Erythroblast (primary cell): ENCODE results near the gene SLC22A16.

Experiments used
- DNase-seq, 2 experiments: peaks; one replicate each; lab custom pipeline; 2025; lab: John Stamatoyannopoulos, UW
- GATA1 ChIP-seq: IDR thresholded peaks from 2 replicates; pipeline ENCODE4 v1.6.1; 2011; ENCODE audit warnings: low read depth, mild to moderate bottlenecking, control low read depth, low read length, moderate library complexity
- POLR2A ChIP-seq: IDR thresholded peaks from 2 replicates; pipeline ENCODE4 v1.6.1; 2011; ENCODE audit warnings: mild to moderate bottlenecking, low read length

The SLC22A16 gene

GRCh38 chr6:110418594-110418993 is 57.8 kb downstream of the SLC22A16 start:
- TF ChIP-seq POLR2A (no peak), GATA1 (no peak)
- no peak for DNase-seq

GRCh38 chr6:110415086-110415916 is 61.1 kb downstream of the SLC22A16 start, which contains the start of gene DDO:
TSS of gene DDO (minus strand) at chr6:110415575. CDS start at chr6:110413462, 2,113 bp downstream.
- TF ChIP-seq GATA1 (no peak), POLR2A (peak; percentile 29)
- DNase-seq = peak in 1 of 2 experiments; percentile 4

GRCh38 chr6:110414669-110415068 is 61.7 kb downstream of the SLC22A16 start:
- TF ChIP-seq POLR2A = no peak
- no peak for TF ChIP-seq GATA1
- no peak for DNase-seq

- TF ChIP-seq GATA1 (no peak), POLR2A (no peak)
Measured at GRCh38 chr6:110412360-110412759, 64.1 kb downstream of the SLC22A16 start.

GRCh38 chr6:110410511-110410910 is 65.9 kb downstream of the SLC22A16 start:
- TF ChIP-seq GATA1 (no peak), POLR2A (no peak)
- DNase-seq = no peak

More at GRCh38 chr6:110412360-110412759, 64.1 kb downstream of the SLC22A16 start:
- no peak for DNase-seq

- TF ChIP-seq GATA1 = no peak
- no peak for TF ChIP-seq POLR2A
- no peak for DNase-seq
Measured at GRCh38 chr6:110409794-110410193, 66.6 kb downstream of the SLC22A16 start.

DNA sequence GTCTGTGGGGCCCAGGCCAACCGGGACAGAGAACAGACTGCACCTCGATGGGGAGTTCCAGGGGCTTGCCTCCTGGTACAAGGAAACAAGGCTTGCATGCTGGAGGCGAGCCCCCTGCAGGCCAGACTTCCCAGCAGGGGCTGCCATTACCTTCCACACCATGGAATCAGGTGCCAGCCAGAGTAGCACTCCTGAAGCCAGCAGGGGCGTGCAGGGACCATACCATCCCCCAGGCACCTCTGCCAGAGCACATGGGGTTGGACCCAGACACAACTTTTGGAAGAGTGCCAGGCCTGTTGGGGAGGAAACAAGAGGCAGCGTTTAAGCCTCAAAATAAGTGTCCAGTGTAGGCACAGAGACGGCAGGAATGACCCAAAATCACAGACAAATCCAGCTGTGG is 67.5 kb downstream of the SLC22A16 start:
- DNase-seq = no peak
- TF ChIP-seq GATA1 (no peak), POLR2A (no peak)

DNA sequence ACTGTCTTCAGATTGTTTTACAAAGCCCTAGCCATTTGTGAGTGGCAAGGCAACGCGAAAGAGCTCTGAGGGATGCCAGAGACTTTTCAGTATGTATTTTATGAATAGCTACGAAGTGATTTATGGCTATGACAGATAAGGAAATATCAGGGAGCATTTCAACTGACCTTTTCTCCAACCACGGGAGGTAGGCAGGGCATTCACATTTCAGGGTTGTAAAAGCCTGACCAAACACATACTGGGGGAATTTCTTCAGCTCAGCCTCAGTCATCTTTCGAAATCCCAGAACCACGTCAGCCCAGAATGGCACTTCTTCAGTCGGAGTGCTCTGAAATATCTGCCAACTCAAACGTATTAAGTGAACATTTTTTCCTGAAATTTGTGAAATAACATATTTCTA is 71.8 kb downstream of the SLC22A16 start:
- DNase-seq = no peak
- TF ChIP-seq POLR2A (no peak), GATA1 (no peak)

DNA sequence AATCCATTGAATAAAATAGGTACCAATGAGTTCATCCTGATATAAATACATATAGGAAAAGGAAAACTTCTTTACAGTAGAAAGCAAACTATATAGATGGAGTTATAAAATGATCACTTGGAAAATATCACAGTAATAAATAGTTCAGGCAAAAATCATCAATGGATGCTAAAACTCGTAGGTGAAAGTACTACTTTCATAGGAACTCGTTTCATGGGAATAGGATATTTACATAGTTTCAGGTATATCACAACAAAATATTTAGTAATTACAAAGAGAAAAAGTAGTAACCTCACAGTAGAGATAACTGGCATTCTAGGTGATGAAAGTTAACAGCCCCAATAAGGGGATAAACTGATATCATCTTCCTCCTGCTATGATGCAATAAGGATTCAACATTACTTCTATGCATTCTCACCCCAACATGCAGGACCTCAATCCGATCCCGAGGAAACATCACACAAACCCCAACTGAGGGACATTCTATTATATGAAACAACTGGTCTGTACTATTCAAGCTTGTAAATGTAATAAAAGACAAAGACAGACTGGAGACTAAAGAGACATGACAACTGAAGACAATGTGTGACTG is 74.7 kb downstream of the SLC22A16 start:
- no peak for DNase-seq
- TF ChIP-seq GATA1 (no peak), POLR2A (no peak)

DNA sequence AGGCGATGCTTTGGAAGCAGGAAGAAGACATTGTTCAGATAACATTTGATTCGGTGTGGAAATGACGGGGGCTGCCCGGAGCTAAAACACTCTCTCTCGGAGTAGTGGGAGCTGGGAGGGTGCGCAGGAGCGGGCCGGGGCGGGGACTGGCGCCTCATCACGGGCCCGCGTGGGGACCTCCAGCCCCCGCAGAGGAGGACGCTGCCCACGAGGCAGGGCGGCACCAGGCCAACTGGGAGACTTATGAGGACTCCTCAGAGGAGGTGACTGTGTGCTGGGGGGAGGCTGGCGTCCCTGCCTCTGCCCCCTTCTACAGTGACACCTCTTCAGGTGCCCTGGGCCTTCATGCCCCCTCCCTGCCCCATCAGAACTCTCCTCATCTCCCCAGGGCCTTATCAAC is 76.2 kb downstream of the SLC22A16 start:
- no peak for TF ChIP-seq POLR2A
- TF ChIP-seq GATA1 = no peak
- no peak for DNase-seq

- DNase-seq = no peak
- no peak for TF ChIP-seq POLR2A
Measured at GRCh38 chr6:110399219-110400071, 77.0 kb downstream of the SLC22A16 start.

DNA sequence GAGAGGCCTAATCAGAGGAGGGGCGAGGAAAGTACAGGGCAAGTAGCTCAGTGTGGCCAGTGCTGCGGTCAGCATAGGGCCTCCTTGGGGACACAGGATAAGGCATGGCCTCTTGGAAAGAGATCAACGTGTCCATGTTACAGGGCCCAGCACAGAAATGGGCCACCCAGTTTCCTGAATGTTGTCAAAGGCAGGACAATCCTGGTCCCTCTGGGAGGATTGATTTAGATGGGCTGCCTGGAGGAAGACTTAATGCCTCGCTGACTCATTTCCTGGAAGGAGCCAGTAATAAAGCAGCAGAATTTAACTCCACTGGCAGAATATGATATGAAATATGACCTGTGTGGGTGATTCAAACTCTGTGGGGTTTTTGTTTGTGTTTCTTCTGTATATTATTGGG is 77.6 kb downstream of the SLC22A16 start:
- no peak for DNase-seq
- no peak for TF ChIP-seq POLR2A
- TF ChIP-seq GATA1 = no peak

DNA sequence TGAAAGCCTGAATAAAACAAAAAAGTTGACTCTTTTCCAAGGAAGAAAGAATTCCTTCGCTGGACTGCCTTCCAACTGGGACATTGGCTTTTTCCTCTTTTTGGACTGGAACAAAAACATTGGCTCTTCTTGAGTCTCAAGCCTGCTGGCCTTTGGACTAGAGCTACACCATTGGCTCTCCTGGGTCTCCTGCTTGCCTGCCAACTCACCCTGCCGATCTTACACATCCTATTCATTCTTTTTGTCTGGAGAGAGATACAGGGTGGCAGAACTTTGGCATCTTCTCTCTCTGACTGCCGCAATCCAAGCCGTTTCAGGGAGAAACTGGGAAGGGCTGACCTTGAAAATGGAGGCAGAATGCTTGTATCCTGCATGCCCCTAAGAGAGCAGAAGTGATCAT is 81.2 kb downstream of the SLC22A16 start:
- TF ChIP-seq POLR2A (no peak), GATA1 (no peak)
- DNase-seq = no peak

- DNase-seq = no peak
- TF ChIP-seq GATA1 = no peak
- TF ChIP-seq POLR2A = no peak
Measured at GRCh38 chr6:110394409-110394808, 82.0 kb downstream of the SLC22A16 start.
